GM12801 (cell line): Measurements from ENCODE around the gene ADAMTSL2.

Experiments
- CTCF ChIP-seq: IDR thresholded peaks from one replicate; pipeline ENCODE4 v1.5.1; 2011; ENCODE audit warnings: control low read depth; ENCODE audit not compliant: insufficient read length; ENCODE audit errors: extremely low read depth

ADAMTSL2 gene

GRCh38 chr9:133516961-133517350, 17.5 kb upstream of the ADAMTSL2 start:
- TF ChIP-seq CTCF: no peak

DNA sequence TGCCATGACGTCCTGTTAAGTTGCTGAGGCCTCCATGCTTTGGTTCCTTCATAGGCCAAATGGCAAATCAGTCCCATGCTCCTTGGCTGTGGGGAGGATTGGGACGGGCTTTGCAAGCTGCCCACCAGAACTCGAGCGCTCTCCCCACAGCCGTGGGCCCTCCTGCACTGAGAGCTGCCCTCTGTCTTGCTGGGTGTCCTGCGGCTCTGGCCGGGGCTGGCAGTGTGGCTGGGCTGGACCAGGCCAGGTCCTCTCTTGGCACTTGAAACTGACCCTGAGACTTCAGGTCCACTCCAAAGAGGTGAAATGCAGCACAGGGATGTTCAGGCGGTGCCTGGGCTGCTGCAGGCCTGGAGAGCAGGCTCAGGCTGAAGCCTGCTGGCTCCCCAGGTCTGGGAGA, 16.8 kb upstream of the ADAMTSL2 start:
- TF ChIP-seq CTCF: no peak

DNA sequence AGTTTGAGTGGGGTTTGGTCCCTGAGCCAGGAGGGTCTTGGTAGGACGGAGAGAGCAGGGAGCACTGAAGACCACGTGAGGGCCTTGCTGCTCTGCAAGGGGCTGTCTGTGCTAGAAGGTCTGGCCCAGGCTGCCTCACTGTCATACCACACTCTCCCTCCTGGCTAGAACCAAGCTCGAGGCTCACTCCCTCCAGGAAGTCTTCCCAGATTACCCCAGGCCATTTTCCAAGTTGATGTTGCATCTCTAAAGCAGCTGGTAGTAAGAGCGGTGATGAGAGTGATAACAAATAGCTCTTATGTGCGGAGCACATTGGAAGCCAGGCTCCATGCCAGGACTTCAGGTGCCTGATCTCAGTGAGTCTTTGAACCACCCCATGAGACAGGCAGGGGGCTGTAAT, 16.3 kb upstream of the ADAMTSL2 start:
- no peak for TF ChIP-seq CTCF

DNA sequence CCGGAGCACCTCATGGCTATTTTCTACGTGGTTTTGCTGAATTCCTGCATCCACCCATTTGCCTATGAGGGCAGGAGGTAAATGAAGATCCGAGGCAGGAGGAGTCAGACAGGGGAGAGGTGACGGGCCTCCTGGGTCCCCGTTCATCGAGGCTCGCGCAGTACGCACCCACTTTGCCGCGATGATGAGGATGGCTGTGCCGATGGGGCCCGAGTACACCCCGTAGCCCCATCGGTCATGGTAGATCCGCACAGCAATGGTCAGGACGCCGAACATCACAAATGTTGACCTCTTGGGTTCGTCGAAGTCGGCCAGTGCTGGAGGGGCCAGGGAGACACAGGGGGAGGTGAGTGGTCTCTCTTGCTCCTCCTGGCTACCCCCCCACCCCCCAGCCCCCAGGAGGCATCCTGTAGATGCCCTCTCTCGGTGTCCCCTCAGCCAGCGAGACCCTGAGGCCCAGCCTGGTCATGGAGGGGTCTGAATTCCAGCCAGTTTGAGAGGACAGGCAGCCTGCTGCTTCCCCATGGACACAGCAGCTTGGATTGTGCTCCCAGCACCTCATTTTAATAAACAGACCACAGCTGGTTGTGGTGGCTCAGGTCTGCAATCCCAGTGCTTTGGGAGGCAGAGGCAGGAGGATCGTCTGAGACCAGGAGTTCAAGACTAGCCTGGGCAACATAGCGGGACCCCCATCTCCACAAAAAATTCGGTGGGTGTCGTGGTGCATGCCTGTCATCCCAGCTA, 15.6 kb upstream of the ADAMTSL2 start:
- TF ChIP-seq CTCF: no peak

DNA sequence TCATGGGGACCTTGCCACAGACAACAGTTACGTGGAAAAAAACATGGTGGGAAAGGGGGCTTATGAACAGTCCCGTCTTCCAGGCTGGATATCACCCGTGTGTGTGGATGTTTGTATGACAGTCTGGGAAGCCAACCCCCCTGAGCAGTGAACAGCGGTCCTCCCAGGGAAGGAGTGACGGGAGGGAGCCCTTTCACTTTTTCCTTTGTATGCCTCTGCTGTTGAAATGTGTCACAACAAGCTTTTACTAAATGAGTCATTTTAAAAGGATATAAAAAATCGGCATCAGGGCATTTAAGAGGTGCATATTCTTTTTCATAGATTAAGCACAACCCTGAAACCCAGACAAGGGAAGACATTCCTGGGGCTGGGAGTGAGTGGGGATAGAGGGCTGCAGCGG, 14.8 kb upstream of the ADAMTSL2 start:
- no peak for TF ChIP-seq CTCF

DNA sequence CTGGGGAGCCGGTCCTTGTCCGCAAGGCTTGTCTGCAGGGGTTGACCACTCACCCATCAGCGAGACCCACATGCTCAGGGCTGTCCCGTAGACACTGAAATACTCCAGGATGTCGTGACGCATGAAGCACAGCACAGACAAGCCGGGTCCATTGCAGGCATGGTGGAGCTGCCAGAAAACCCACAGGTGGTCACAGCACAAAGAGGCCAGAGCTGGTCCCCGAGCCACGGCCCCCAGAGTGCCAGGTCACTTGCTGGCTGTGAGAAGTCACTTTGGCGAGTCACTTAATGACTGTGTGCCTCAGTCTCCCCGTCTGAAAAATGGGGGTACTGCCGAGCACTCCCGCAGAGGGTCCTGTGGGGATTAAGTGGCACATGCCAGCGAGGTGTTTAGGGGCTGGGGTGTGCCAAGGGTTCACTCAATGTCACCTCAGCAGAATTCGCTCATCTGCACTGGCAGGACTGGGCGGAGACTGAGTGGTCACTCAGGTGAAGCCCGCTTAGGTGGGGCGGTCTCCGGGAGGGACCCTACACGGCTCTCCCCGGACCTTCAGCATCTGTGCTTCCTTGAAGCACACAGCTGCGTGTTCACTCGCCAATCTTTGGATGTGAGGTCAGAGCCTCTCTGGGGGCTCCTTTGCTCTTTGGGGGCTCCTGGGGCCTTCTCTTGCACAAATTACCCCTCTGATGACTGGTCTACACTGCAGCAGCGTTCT, 14.2 kb upstream of the ADAMTSL2 start:
- no peak for TF ChIP-seq CTCF

DNA sequence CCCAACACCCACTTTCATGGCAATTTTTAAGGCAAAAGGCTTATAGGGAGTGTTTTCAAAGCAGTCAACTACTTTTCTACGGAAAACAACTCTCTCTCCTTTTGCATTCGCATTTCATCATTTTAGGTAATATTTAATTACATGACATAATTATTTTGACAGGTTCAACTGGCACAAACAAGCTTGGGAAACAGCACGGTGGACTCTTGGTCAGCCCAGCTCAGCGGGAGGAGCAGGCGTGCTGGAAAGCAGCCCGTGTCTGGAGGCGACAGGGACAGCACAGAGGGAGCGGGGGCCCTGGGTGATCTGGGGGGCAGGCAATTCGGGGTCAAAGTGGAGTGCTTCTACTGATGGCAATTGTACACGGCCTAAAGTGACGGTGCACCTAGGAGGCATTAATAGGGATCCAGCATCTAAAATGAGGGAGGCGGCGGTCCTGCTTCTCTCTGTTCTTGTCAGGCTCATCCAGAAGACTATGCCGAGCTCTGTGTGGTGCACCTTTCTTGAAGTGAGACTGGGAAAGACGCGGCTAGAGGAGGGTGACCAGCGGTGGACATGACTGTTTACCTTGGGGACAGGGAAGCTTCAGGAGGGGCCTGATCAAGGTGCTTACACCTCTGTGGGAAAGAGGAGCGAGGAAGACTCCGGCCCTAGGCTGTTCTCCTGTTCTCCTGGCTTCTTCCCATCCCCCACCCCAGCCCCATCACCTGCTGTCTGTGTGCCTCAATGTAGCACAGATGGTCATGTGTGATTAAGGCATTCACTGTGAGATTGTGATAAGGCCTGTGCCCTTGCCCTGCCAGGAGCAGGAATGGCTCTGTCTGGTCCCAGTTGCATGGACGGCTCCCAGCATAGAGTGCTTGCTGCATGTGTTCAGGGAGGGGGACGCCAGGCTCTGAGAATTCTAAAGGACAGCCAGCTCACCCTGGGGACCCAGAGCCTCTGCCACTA, 13.1 kb upstream of the ADAMTSL2 start:
- no peak for TF ChIP-seq CTCF
